ENCODE data around the gene AICDA.

DNA sequence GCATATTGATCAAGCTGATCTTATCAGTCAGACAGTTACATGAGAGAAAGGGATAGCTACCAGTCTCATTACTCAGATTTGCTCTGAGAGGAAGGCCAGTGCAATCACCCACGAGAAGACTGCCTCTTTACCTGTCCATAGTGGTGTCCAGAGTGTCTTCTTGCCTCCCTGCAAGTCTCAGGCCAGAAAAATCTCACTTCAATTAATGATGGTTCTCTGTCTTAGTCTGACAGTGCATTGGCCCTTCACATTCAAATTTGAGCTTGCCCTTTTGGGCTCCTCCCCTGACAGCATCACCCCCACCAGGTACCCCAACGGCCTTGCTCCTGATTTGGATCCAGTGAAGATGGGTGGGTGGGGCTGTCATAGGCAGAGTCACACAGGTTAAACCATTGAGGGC lies at the start of gene AICDA:
- TF ChIP-seq, protein P1, sequence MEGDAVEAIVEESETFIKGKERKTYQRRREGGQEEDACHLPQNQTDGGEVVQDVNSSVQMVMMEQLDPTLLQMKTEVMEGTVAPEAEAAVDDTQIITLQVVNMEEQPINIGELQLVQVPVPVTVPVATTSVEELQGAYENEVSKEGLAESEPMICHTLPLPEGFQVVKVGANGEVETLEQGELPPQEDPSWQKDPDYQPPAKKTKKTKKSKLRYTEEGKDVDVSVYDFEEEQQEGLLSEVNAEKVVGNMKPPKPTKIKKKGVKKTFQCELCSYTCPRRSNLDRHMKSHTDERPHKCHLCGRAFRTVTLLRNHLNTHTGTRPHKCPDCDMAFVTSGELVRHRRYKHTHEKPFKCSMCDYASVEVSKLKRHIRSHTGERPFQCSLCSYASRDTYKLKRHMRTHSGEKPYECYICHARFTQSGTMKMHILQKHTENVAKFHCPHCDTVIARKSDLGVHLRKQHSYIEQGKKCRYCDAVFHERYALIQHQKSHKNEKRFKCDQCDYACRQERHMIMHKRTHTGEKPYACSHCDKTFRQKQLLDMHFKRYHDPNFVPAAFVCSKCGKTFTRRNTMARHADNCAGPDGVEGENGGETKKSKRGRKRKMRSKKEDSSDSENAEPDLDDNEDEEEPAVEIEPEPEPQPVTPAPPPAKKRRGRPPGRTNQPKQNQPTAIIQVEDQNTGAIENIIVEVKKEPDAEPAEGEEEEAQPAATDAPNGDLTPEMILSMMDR (IDR thresholded peaks at IDR 0.05; ENCODE audit: low read depth, low read length), result no peak
- TF ChIP-seq EZH2phosphoT487 (IDR thresholded peaks at IDR 0.05; ENCODE audit: low read depth), result no peak

All from OCI-LY3 (cell line).